GM12878 (cell line): ENCODE measurements around the gene CAMK4. TPM values are rescaled to one million over a fixed set of nuclear protein-coding genes. Genes with fewer than 3 reads are reported as not detected.

Source experiments
- ATAC-seq: fragments of 200-7000 bp; cut with Tn5 transposase; 3 replicates; pipeline ENCODE4 v1.9.1; 2020; ENCODE audit warnings: mild to moderate bottlenecking, moderate library complexity
- BruUV-seq: library from RNA; stranded (reverse); fragments of 400-500 nt; replicated peaks from 2 replicates; lab custom pipeline; 2021; lab: Mats Ljungman, UMichigan
- CTCF ChIA-PET: fragments of 300-600 bp; sonication (Branson Sonifier 250); formaldehyde crosslinking; extraction: SDS; loops from one replicate; lab custom pipeline; 2021; ENCODE audit warnings: inconsistent platforms; lab: Yijun Ruan, JAX
- POLR2A ChIA-PET: fragments of 350-600 bp; formaldehyde crosslinking; extraction: SDS; loops from one replicate; lab custom pipeline; 2021; ENCODE audit warnings: inconsistent platforms; lab: Charles Lee
- RAD21 ChIA-PET: fragments of 300-600 bp; sonication (Branson Sonifier 250); formaldehyde crosslinking; loops from one replicate; lab custom pipeline; 2023; ENCODE audit warnings: antibody characterized with exemption; ENCODE audit not compliant: unreplicated experiment; lab: Charles Lee
- SMC1A ChIA-PET: fragments of 300-600 bp; sonication (Branson Sonifier 250); formaldehyde crosslinking; loops from one replicate; lab custom pipeline; 2023; ENCODE audit not compliant: unreplicated experiment, uncharacterized antibody; lab: Charles Lee
- DNase-seq: peaks from one replicate; pipeline ENCODE4 v3.0.0-alpha.2; 2011; ENCODE audit warnings: low read depth, low spot score
- FAIRE-seq: peaks from 3 replicates; lab custom pipeline; 2011; peaks lifted over from hg19 to GRCh38; lab: Jason Lieb, UNC
- H2AFZ ChIP-seq: 2 replicates; pipeline ENCODE4 v1.6.0; 2011; ENCODE audit warnings: low read depth, low read length, control low read depth; ENCODE audit not compliant: control insufficient read depth
- H3K27ac ChIP-seq: 2 replicates; pipeline ENCODE4 v1.5.1; 2011; ENCODE audit warnings: control low read depth; ENCODE audit not compliant: control insufficient read depth, insufficient read depth
- H3K27me3 ChIP-seq, 2 experiments: replicated peaks in 1 of 2; 2 replicates each; pipeline versions ENCODE4 v1.6.0 to v1.6.1; 2011; ENCODE audit warnings: low read length in 1 of 2; ENCODE audit not compliant: control insufficient read depth in 2 of 2, insufficient read depth in 2 of 2
- H3K36me3 ChIP-seq, 2 experiments: 2 replicates each; pipeline ENCODE4 v1.5.1; 2011; ENCODE audit warnings: low read length in 1 of 2; ENCODE audit not compliant: control insufficient read depth in 2 of 2, insufficient read depth in 2 of 2
- H3K4me1 ChIP-seq: 2 replicates; pipeline ENCODE4 v1.6.1; 2011; ENCODE audit warnings: mild to moderate bottlenecking, low read length, moderate library complexity, mixed read lengths; ENCODE audit not compliant: control insufficient read depth, insufficient read depth
- H3K4me2 ChIP-seq: 2 replicates; pipeline ENCODE4 v1.6.0; 2011; ENCODE audit warnings: control low read depth; ENCODE audit not compliant: control insufficient read depth, insufficient read depth
- H3K4me3 ChIP-seq: fragments of 200-600 bp; sonication (generic); 2 replicates; pipeline ENCODE4 v1.5.1; 2016
- H3K79me2 ChIP-seq: 2 replicates; pipeline ENCODE4 v1.6.0; 2011; ENCODE audit warnings: low read length; ENCODE audit not compliant: control insufficient read depth, insufficient read depth
- H3K9ac ChIP-seq: 2 replicates; pipeline ENCODE4 v1.8.0; 2011; ENCODE audit warnings: low read length, control low read depth, mixed read lengths; ENCODE audit not compliant: control insufficient read depth, insufficient read depth
- H3K9me3 ChIP-seq: replicated peaks from 3 replicates; pipeline ENCODE4 v1.5.1; 2011; ENCODE audit warnings: mild to moderate bottlenecking, low read length; ENCODE audit not compliant: control insufficient read depth, insufficient read depth
- H4K20me1 ChIP-seq: 2 replicates; pipeline ENCODE4 v1.6.0; 2011; ENCODE audit not compliant: control insufficient read depth, insufficient read depth
- CBX3 ChIP-seq: fragments of 200-600 bp; sonication (generic); IDR thresholded peaks from 2 replicates; pipeline ENCODE4 v1.6.1; 2016; ENCODE audit warnings: low read depth, borderline replicate concordance
- CEBPZ ChIP-seq: fragments of 150-350 bp; IDR thresholded peaks from 2 replicates; pipeline ENCODE4 v1.6.1; 2016; ENCODE audit warnings: low read depth, low read length
- CREB1 ChIP-seq: IDR thresholded peaks from 2 replicates; pipeline ENCODE4 v1.6.1; 2012; ENCODE audit warnings: low read depth, mild to moderate bottlenecking, inconsistent platforms
- FOXM1 ChIP-seq: IDR thresholded peaks from 2 replicates; pipeline ENCODE4 v1.6.1; 2012; ENCODE audit warnings: low read depth, mild to moderate bottlenecking, inconsistent platforms, low read length, moderate library complexity
- GATAD2B ChIP-seq: fragments of 450-650 bp; conservative IDR thresholded peaks from 2 replicates; pipeline ENCODE4 v1.6.1; 2017; ENCODE audit warnings: low read depth, mild to moderate bottlenecking, moderate library complexity
- HDGF ChIP-seq: fragments of 450-650 bp; IDR thresholded peaks from 2 replicates; pipeline ENCODE4 v1.6.1; 2016; ENCODE audit warnings: antibody characterized with exemption
- MAX ChIP-seq: IDR thresholded peaks from 2 replicates; pipeline ENCODE4 v1.6.1; 2012; ENCODE audit warnings: low read depth, low read length, improper control_type of control experiment
- MYC ChIP-seq: IDR thresholded peaks from 2 replicates; pipeline ENCODE4 v1.6.1; 2011; ENCODE audit warnings: mild to moderate bottlenecking, low read length, moderate library complexity, inconsistent platforms; ENCODE audit not compliant: insufficient read depth, insufficient replicate concordance, insufficient read length, severe bottlenecking
- NRF1 ChIP-seq: conservative IDR thresholded peaks from 2 replicates; pipeline ENCODE4 v1.6.1; 2011; ENCODE audit warnings: mild to moderate bottlenecking, low read depth, low read length, improper control_type of control experiment
- RBBP5 ChIP-seq: fragments of 200-600 bp; sonication (generic); conservative IDR thresholded peaks from 2 replicates; pipeline ENCODE4 v1.6.1; 2016
- STAT3 ChIP-seq: IDR thresholded peaks from 2 replicates; pipeline ENCODE4 v1.6.1; 2011; ENCODE audit warnings: low read depth, low read length, improper control_type of control experiment
- SUPT20H ChIP-seq: IDR thresholded peaks from 2 replicates; pipeline ENCODE4 v1.6.1; 2011; ENCODE audit warnings: low read depth, mild to moderate bottlenecking, low read length, moderate library complexity, borderline replicate concordance; ENCODE audit not compliant: control insufficient read depth
- TARDBP ChIP-seq: IDR thresholded peaks from 2 replicates; pipeline ENCODE4 v1.6.1; 2016; ENCODE audit warnings: borderline replicate concordance
- TCF7 ChIP-seq: IDR thresholded peaks from 2 replicates; pipeline ENCODE4 v1.6.1; 2014; ENCODE audit warnings: antibody characterized with exemption, borderline replicate concordance
- USF2 ChIP-seq: IDR thresholded peaks from 2 replicates; pipeline ENCODE4 v1.6.1; 2011; ENCODE audit warnings: low read depth, low read length, improper control_type of control experiment, borderline replicate concordance
- YBX1 ChIP-seq: fragments of 450-650 bp; IDR thresholded peaks from 2 replicates; pipeline ENCODE4 v1.6.1; 2016; ENCODE audit warnings: antibody characterized with exemption
- YY1 ChIP-seq: IDR thresholded peaks from 2 replicates; pipeline ENCODE4 v1.6.1; 2011; ENCODE audit warnings: low read depth, mild to moderate bottlenecking, low read length
- ZBED1 ChIP-seq: IDR thresholded peaks from 2 replicates; pipeline ENCODE4 v1.6.1; 2016; ENCODE audit warnings: borderline replicate concordance
- WGBS: methylation state at CpG from one replicate; pipeline ENCODE4 v1.1.6; 2016; ENCODE audit warnings: low lambda C conversion rate; ENCODE audit not compliant: insufficient replicate concordance, insufficient coverage; ENCODE audit errors: missing lambda C conversion rate; 5-methylcytosine and 5-hydroxymethylcytosine counted together
- in situ Hi-C: fragments of 300-500 bp; cut with MboI; formaldehyde crosslinking; loops from 9 replicates; pipeline ENCODE4 v1.14.3; 2018; ENCODE audit warnings: mixed read lengths
- intact Hi-C: fragments of 100-400 bp; cut with micrococcal nuclease; formaldehyde crosslinking; loops from one replicate; pipeline ENCODE4 v1.14.2; 2022; ENCODE audit not compliant: unreplicated experiment
- polyA plus RNA-seq, 11 experiments: library from polyadenylated mRNA; depleted of rRNA in 4 of 11; unstranded in 6 of 11; stranded (reverse) in 5 of 11; fragments of >200 nt; fragmentation: Nextera tagmentation in 4 of 11; fragmentation: Illumina TruSeq in 1 of 11; extraction: Ambion mirVana in 4 of 11; extraction: Trizol in 1 of 11; gene quantifications; 1 replicate in 1 of 11; 2 replicates in 10 of 11; pipeline versions ENCODE4 v1.2.1 to v1.2.3, GENCODE V29; 2011 to 2016; ENCODE audit warnings: inconsistent platforms in 2 of 11, missing spikeins in 2 of 11, low read depth in 1 of 11
- total RNA-seq, 4 experiments: library from RNA; depleted of rRNA in 3 of 4; stranded (reverse); fragments of >200 nt in 3 of 4; fragmentation: Illumina TruSeq in 1 of 4; extraction: Trizol in 1 of 4; gene quantifications; 2 replicates each; pipeline versions ENCODE4 v1.2.1 to v1.2.3, GENCODE V29; 2013 to 2021

Gene CAMK4
- total and polyA plus RNA-seq, 10 of the 15 experiments (the other 5 are each of a cell fraction or from before 2014, with no cell fraction given), result 13.3 to 51.9 (median 35.3) TPM

GRCh38 chr5:111530298-111530740 is 306.1 kb downstream of the CAMK4 start:
- Histone ChIP-seq H2AFZ (peak overlapping the region; percentile 92), H3K9ac (no peak overlapping the region; the same call in 1 of the 2 replicates), H3K4me1 (peaks cover 4% of the 10 kb centered on the region), H3K27ac (peak overlapping the region; percentile 37; the same call in 1 of the 2 replicates), H3K4me2 (peak overlapping the region; percentile 47; the same call in 1 of the 2 replicates), H3K4me3 (no peak overlapping the region), H3K9me3 (no peaks in the 10 kb centered on the region; the same call in 1 of the 3 replicates), H3K27me3 (no peaks in the 10 kb centered on the region), H3K79me2 (no peaks in the 10 kb centered on the region), H3K36me3 (no peaks in the 10 kb centered on the region), H4K20me1 (no peaks in the 10 kb centered on the region)
- 5% methylated on average over 10 of the region's 10 CpGs for WGBS
- ATAC-seq (peak; percentile 98), FAIRE-seq (peak; percentile 99), DNase-seq (peak; percentile 57)
- CTCF ChIA-PET, result interaction anchor here (0.6 to 7.8 kb wide), 16 partner anchors 10 to 615 kb away, joined by 3 to 80 read pairs (median 10); partner anchors contain the start of gene STARD4
- SMC1A ChIA-PET, result interaction anchor here (1.1 to 3.2 kb wide), 8 partner anchors 10 to 616 kb away, joined by 3 to 49 read pairs (median 8); partner anchors contain the start of gene STARD4
- intact Hi-C loops (loop anchor here (5.0 kb wide), 1 partner anchor 617 kb away; no protein-coding TSS in a partner anchor), in situ Hi-C loops (no loop called here)
- no TSS peak for BruUV-seq
- POLR2A ChIA-PET, result interaction anchor here (0.5 to 1.3 kb wide), 4 partner anchors 11 to 91 kb away, joined by 3 to 4 read pairs (median 4); partner anchors contain the start of gene STARD4
- RAD21 ChIA-PET, result interaction anchor here (0.9 to 2.0 kb wide), 7 partner anchors 19 to 371 kb away, joined by 3 to 13 read pairs (median 4); no protein-coding TSS in a partner anchor
- TF ChIP-seq ZBED1 (no peak), CEBPZ (no peak), TCF7 (no peak), RBBP5 (no peak), STAT3 (no peak), MAX (no peak), YBX1 (no peak), FOXM1 (no peak), MYC (no peak), NRF1 (no peak), TARDBP (no peak), SUPT20H (no peak), CREB1 (peak; percentile 58), CBX3 (no peak), GATAD2B (no peak), USF2 (no peak), YY1 (peak; percentile 44; the same call in 1 of the 2 replicates), HDGF (peak; percentile 94)
